ENCODE data around the gene GTPBP1.

The GTPBP1 gene

GRCh38 chr22:38705235-38706100 is at the start of gene GTPBP1:
Gene GTPBP1, plus strand, starts transcription at chr22:38705944. Its CDS starts 12 bp downstream, at chr22:38705956.
- no peaks in the 10 kb centered on the region for H3K27me3 Mint-ChIP-seq
- H3K4me1 Mint-ChIP-seq, result peaks cover 51% of the 10 kb centered on the region
- DNase-seq (ENCODE audit: low spot score in 2 of 2) (peak; percentile 87 to 98), ATAC-seq (replicated peaks; ENCODE audit: extremely low read depth, poor library complexity, severe bottlenecking) (peak; percentile 77)
- no peaks in the 10 kb centered on the region for H3K9me3 Mint-ChIP-seq
- H3K27ac Mint-ChIP-seq (ENCODE audit: low read depth), result peak within 1 kb of the TSS; percentile 91
- H3K4me3 Mint-ChIP-seq, result peak within 1 kb of the TSS; percentile 91
- peaks cover 29% of the 10 kb centered on the region for H3K36me3 Mint-ChIP-seq (ENCODE audit: insufficient read depth)

- ATAC-seq (replicated peaks; ENCODE audit: extremely low read depth, poor library complexity, severe bottlenecking) (peak; percentile 80), DNase-seq (ENCODE audit: low spot score in 2 of 2) (peak; percentile 82 to 87)
- peaks cover 9% of the 10 kb centered on the region for H3K36me3 Mint-ChIP-seq (ENCODE audit: insufficient read depth)
- H3K27me3 Mint-ChIP-seq, result no peaks in the 10 kb centered on the region
- peak within 1 kb of the TSS; percentile 94 for H3K4me3 Mint-ChIP-seq
- peaks cover 14% of the 10 kb centered on the region for H3K4me1 Mint-ChIP-seq
- H3K27ac Mint-ChIP-seq (ENCODE audit: low read depth), result peak within 1 kb of the TSS; percentile 99
- H3K9me3 Mint-ChIP-seq, result no peaks in the 10 kb centered on the region
These were observed 49.3 kb upstream of the GTPBP1 start, which contains the start of the genes CBY1 and FAM227A for GRCh38 chr22:38656256-38657044. Gene CBY1, plus strand, starts transcription at chr22:38656638. Its CDS starts 11,417 bp downstream, at chr22:38668055. Gene FAM227A, minus strand, starts transcription at chr22:38656392. Its CDS starts 6,224 bp downstream, at chr22:38650168.

GRCh38 chr22:38657045-38657909 is 48.5 kb upstream of the GTPBP1 start:
- Mint-ChIP-seq H3K27me3 (no peaks in the 10 kb centered on the region), H3K36me3 (ENCODE audit: insufficient read depth) (peaks cover 12% of the 10 kb centered on the region), H3K9me3 (no peaks in the 10 kb centered on the region), H3K27ac (ENCODE audit: low read depth) (peak overlapping the region; percentile 99), H3K4me1 (peaks cover 14% of the 10 kb centered on the region), H3K4me3 (peak overlapping the region; percentile 94)
- ATAC-seq (replicated peaks; ENCODE audit: extremely low read depth, poor library complexity, severe bottlenecking) (peak; percentile 15), DNase-seq (ENCODE audit: low spot score in 2 of 2) (no peak)

GRCh38 chr22:38674888-38675287 is 30.9 kb upstream of the GTPBP1 start:
- DNase-seq (ENCODE audit: low spot score in 2 of 2) (no peak), ATAC-seq (replicated peaks; ENCODE audit: extremely low read depth, poor library complexity, severe bottlenecking) (no peak)
- Mint-ChIP-seq H3K4me1 (no peaks in the 10 kb centered on the region), H3K9me3 (no peaks in the 10 kb centered on the region), H3K27ac (ENCODE audit: low read depth) (no peak overlapping the region), H3K4me3 (no peak overlapping the region), H3K27me3 (no peaks in the 10 kb centered on the region), H3K36me3 (ENCODE audit: insufficient read depth) (peaks cover 18% of the 10 kb centered on the region)

GRCh38 chr22:38675833-38676232 is 29.9 kb upstream of the GTPBP1 start:
- Mint-ChIP-seq H3K36me3 (ENCODE audit: insufficient read depth) (peaks cover 16% of the 10 kb centered on the region), H3K27ac (ENCODE audit: low read depth) (peak overlapping the region; percentile 73), H3K4me3 (no peak overlapping the region), H3K4me1 (no peaks in the 10 kb centered on the region), H3K9me3 (no peaks in the 10 kb centered on the region), H3K27me3 (no peaks in the 10 kb centered on the region)
- DNase-seq (ENCODE audit: low spot score in 2 of 2) (no peak), ATAC-seq (replicated peaks; ENCODE audit: extremely low read depth, poor library complexity, severe bottlenecking) (no peak)

GRCh38 chr22:38681582-38682335 is 24.0 kb upstream of the GTPBP1 start, which contains the start of gene TOMM22:
Gene TOMM22, plus strand, starts transcription at chr22:38681957. Its CDS starts 22 bp downstream, at chr22:38681979.
- H3K36me3 Mint-ChIP-seq (ENCODE audit: insufficient read depth), result peaks cover 34% of the 10 kb centered on the region
- H3K4me3 Mint-ChIP-seq, result peak within 1 kb of the TSS; percentile 95
- DNase-seq (ENCODE audit: low spot score in 2 of 2), result peak; percentile 73 to 75
- peaks cover 16% of the 10 kb centered on the region for H3K4me1 Mint-ChIP-seq
- no peaks in the 10 kb centered on the region for H3K9me3 Mint-ChIP-seq
- peak within 1 kb of the TSS; percentile 98 for H3K27ac Mint-ChIP-seq (ENCODE audit: low read depth)
- H3K27me3 Mint-ChIP-seq, result no peaks in the 10 kb centered on the region
- peak; percentile 95 for ATAC-seq (replicated peaks; ENCODE audit: extremely low read depth, poor library complexity, severe bottlenecking)

GRCh38 chr22:38684895-38685294 is 20.8 kb upstream of the GTPBP1 start:
- H3K4me3 Mint-ChIP-seq, result no peak overlapping the region
- H3K27me3 Mint-ChIP-seq, result no peaks in the 10 kb centered on the region
- peaks cover 16% of the 10 kb centered on the region for H3K4me1 Mint-ChIP-seq
- peaks cover 52% of the 10 kb centered on the region for H3K36me3 Mint-ChIP-seq (ENCODE audit: insufficient read depth)
- no peak for ATAC-seq (replicated peaks; ENCODE audit: extremely low read depth, poor library complexity, severe bottlenecking)
- no peaks in the 10 kb centered on the region for H3K9me3 Mint-ChIP-seq
- no peak overlapping the region for H3K27ac Mint-ChIP-seq (ENCODE audit: low read depth)
- no peak for DNase-seq (ENCODE audit: low spot score in 2 of 2)

- Mint-ChIP-seq H3K27ac (ENCODE audit: low read depth) (no peak overlapping the region), H3K4me1 (peaks cover 16% of the 10 kb centered on the region), H3K36me3 (ENCODE audit: insufficient read depth) (peaks cover 53% of the 10 kb centered on the region), H3K4me3 (no peak overlapping the region), H3K9me3 (no peaks in the 10 kb centered on the region), H3K27me3 (no peaks in the 10 kb centered on the region)
- DNase-seq (ENCODE audit: low spot score in 2 of 2) (no peak), ATAC-seq (replicated peaks; ENCODE audit: extremely low read depth, poor library complexity, severe bottlenecking) (no peak)
These were observed 20.0 kb upstream of the GTPBP1 start for GRCh38 chr22:38685761-38686160.

GRCh38 chr22:38689651-38690050 is 16.1 kb upstream of the GTPBP1 start:
- no peaks in the 10 kb centered on the region for H3K9me3 Mint-ChIP-seq
- no peak for ATAC-seq (replicated peaks; ENCODE audit: extremely low read depth, poor library complexity, severe bottlenecking)
- peaks cover 44% of the 10 kb centered on the region for H3K36me3 Mint-ChIP-seq (ENCODE audit: insufficient read depth)
- no peak overlapping the region for H3K4me3 Mint-ChIP-seq
- no peak for DNase-seq (ENCODE audit: low spot score in 2 of 2)
- H3K4me1 Mint-ChIP-seq, result peaks cover 10% of the 10 kb centered on the region
- H3K27me3 Mint-ChIP-seq, result no peaks in the 10 kb centered on the region
- peak overlapping the region; percentile 44 for H3K27ac Mint-ChIP-seq (ENCODE audit: low read depth)

GRCh38 chr22:38694049-38694448 is 11.7 kb upstream of the GTPBP1 start:
- Mint-ChIP-seq H3K4me1 (peaks cover 38% of the 10 kb centered on the region), H3K27ac (ENCODE audit: low read depth) (peak overlapping the region; percentile 11), H3K36me3 (ENCODE audit: insufficient read depth) (peaks cover 27% of the 10 kb centered on the region), H3K27me3 (no peaks in the 10 kb centered on the region), H3K9me3 (no peaks in the 10 kb centered on the region), H3K4me3 (no peak overlapping the region)
- no peak for ATAC-seq (replicated peaks; ENCODE audit: extremely low read depth, poor library complexity, severe bottlenecking)
- no peak for DNase-seq (ENCODE audit: low spot score in 2 of 2)

GRCh38 chr22:38694940-38695339 is 10.8 kb upstream of the GTPBP1 start:
- Mint-ChIP-seq H3K27me3 (no peaks in the 10 kb centered on the region), H3K4me1 (peaks cover 47% of the 10 kb centered on the region), H3K4me3 (no peak overlapping the region), H3K36me3 (ENCODE audit: insufficient read depth) (peaks cover 24% of the 10 kb centered on the region), H3K27ac (ENCODE audit: low read depth) (peak overlapping the region; percentile 72), H3K9me3 (no peaks in the 10 kb centered on the region)
- no peak for ATAC-seq (replicated peaks; ENCODE audit: extremely low read depth, poor library complexity, severe bottlenecking)
- DNase-seq (ENCODE audit: low spot score in 2 of 2), result no peak
